DND-41 (cell line): ENCODE data around the gene TMEM165.

Experiments
- ATAC-seq: fragments of 200-7000 bp; cut with Tn5 transposase; 3 replicates; pipeline ENCODE4 v1.9.1; 2021; ENCODE audit warnings: low read depth; ENCODE audit not compliant: insufficient read depth
- DNase-seq: peaks from one replicate; pipeline ENCODE4 v3.0.0-alpha.2; 2020
- H2AFZ ChIP-seq: 2 replicates; pipeline ENCODE4 v1.6.0; 2012; ENCODE audit warnings: low read depth, low read length
- H3K27ac ChIP-seq: 2 replicates; pipeline ENCODE4 v1.5.1; 2012; ENCODE audit warnings: low read length, inconsistent platforms
- H3K27me3 ChIP-seq: fragments of 200-600 bp; sonication (generic); 2 replicates; pipeline ENCODE4 v1.6.0; 2012; ENCODE audit warnings: low read length, mild to moderate bottlenecking, inconsistent platforms; ENCODE audit not compliant: insufficient read depth, poor library complexity
- H3K36me3 ChIP-seq: 2 replicates; pipeline ENCODE4 v1.5.1; 2012; ENCODE audit warnings: low read length, inconsistent platforms; ENCODE audit not compliant: insufficient read depth
- H3K4me1 ChIP-seq: 2 replicates; pipeline ENCODE4 v1.5.1; 2012; ENCODE audit warnings: mild to moderate bottlenecking, low read length; ENCODE audit not compliant: insufficient read depth
- H3K4me2 ChIP-seq: 2 replicates; pipeline ENCODE4 v1.6.0; 2012; ENCODE audit warnings: mild to moderate bottlenecking, moderate library complexity, low read length, inconsistent platforms; ENCODE audit not compliant: insufficient read depth
- H3K4me3 ChIP-seq, 2 experiments: fragments of 200-600 bp in 1 of 2; shearing (Covaris generic) in 1 of 2; 2 replicates each; pipeline ENCODE4 v1.5.1; 2012 to 2016; ENCODE audit warnings: inconsistent platforms in 2 of 2, low read length in 2 of 2, mild to moderate bottlenecking in 2 of 2, low read depth in 1 of 2, moderate library complexity in 1 of 2
- H3K79me2 ChIP-seq: 2 replicates; pipeline ENCODE4 v1.6.0; 2012; ENCODE audit warnings: low read length, inconsistent platforms; ENCODE audit not compliant: insufficient read depth
- H3K9ac ChIP-seq: 2 replicates; pipeline ENCODE4 v1.6.0; 2012; ENCODE audit warnings: low read depth, mild to moderate bottlenecking, inconsistent platforms, low read length, moderate library complexity
- H3K9me3 ChIP-seq: 2 replicates; pipeline ENCODE4 v1.5.1; 2012; ENCODE audit warnings: low read length, moderate library complexity, mild to moderate bottlenecking, inconsistent platforms; ENCODE audit not compliant: insufficient read depth, severe bottlenecking
- H4K20me1 ChIP-seq: 2 replicates; pipeline ENCODE4 v1.6.0; 2012; ENCODE audit warnings: low read length; ENCODE audit not compliant: insufficient read depth
- EZH2 ChIP-seq: IDR thresholded peaks from 3 replicates; pipeline ENCODE4 v1.6.1; 2012; ENCODE audit warnings: borderline replicate concordance, low read depth, mild to moderate bottlenecking, moderate library complexity, low read length, inconsistent platforms; ENCODE audit not compliant: severe bottlenecking
- TF ChIP-seq, protein P1 (sequence below): IDR thresholded peaks from 2 replicates; pipeline ENCODE4 v1.5.1; 2012; ENCODE audit warnings: borderline replicate concordance, low read length, moderate library complexity, mild to moderate bottlenecking; ENCODE audit not compliant: poor library complexity, severe bottlenecking; ENCODE audit errors: extremely low read depth

TMEM165 gene

DNA sequence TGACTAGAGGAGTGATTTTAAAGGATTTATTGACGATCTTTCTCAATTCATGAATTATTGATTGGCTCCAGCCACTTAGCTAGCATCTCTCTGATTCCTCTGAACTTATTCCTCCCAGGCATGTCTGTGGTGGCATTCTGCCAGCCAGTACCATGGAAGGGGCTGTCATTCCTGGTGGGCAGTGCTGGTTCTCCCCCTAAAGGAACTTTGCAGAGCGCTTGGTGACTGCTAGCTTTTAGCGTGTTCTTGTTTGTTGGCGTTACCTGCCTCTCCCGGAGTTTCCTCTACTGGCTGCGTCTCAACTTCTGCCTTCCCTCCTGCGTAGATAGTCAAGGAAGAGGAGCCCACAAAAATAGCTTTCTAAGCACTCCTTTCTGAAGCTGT, 30.4 kb upstream of the TMEM165 start:
- Histone ChIP-seq H3K9ac (no peak overlapping the region), H3K4me2 (no peak overlapping the region), H3K4me3 (no peak overlapping the region), H3K9me3 (no peaks in the 10 kb centered on the region), H3K4me1 (no peaks in the 10 kb centered on the region), H3K27me3 (no peaks in the 10 kb centered on the region), H3K27ac (no peak overlapping the region), H2AFZ (no peak overlapping the region), H3K36me3 (peaks cover 47% of the 10 kb centered on the region), H3K79me2 (no peaks in the 10 kb centered on the region), H4K20me1 (no peaks in the 10 kb centered on the region)
- TF ChIP-seq EZH2, result no peak
- DNase-seq, result no peak
- ATAC-seq, result no peak

DNA sequence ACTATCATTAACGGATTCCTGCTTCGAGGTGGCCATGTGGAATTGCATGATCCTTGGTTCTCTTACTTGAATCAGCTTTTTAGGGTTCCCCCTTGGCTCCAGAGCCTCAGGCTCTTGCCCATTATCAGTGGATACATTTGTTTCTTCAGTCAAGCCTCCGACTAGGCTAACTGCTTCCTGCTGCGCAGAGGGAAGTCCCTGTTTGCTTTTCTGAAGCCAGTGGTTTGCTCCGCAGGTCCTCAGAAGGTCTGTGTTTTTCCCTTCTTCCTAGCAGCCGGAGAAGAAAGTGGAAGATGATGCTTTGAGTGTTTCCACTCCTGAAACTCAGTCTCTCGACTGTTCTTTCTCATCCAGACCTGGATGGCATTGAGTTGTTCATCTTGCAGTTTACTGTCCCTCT, 29.1 kb upstream of the TMEM165 start:
- DNase-seq (no peak), ATAC-seq (no peak)
- Histone ChIP-seq H2AFZ (no peak overlapping the region), H4K20me1 (no peaks in the 10 kb centered on the region), H3K27me3 (no peaks in the 10 kb centered on the region), H3K36me3 (peaks cover 49% of the 10 kb centered on the region), H3K27ac (no peak overlapping the region), H3K4me2 (no peak overlapping the region), H3K9me3 (no peaks in the 10 kb centered on the region), H3K4me1 (no peaks in the 10 kb centered on the region), H3K9ac (no peak overlapping the region), H3K4me3 (no peak overlapping the region), H3K79me2 (no peaks in the 10 kb centered on the region)
- TF ChIP-seq, protein P1, sequence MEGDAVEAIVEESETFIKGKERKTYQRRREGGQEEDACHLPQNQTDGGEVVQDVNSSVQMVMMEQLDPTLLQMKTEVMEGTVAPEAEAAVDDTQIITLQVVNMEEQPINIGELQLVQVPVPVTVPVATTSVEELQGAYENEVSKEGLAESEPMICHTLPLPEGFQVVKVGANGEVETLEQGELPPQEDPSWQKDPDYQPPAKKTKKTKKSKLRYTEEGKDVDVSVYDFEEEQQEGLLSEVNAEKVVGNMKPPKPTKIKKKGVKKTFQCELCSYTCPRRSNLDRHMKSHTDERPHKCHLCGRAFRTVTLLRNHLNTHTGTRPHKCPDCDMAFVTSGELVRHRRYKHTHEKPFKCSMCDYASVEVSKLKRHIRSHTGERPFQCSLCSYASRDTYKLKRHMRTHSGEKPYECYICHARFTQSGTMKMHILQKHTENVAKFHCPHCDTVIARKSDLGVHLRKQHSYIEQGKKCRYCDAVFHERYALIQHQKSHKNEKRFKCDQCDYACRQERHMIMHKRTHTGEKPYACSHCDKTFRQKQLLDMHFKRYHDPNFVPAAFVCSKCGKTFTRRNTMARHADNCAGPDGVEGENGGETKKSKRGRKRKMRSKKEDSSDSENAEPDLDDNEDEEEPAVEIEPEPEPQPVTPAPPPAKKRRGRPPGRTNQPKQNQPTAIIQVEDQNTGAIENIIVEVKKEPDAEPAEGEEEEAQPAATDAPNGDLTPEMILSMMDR, result no peak
- no peak for TF ChIP-seq EZH2

DNA sequence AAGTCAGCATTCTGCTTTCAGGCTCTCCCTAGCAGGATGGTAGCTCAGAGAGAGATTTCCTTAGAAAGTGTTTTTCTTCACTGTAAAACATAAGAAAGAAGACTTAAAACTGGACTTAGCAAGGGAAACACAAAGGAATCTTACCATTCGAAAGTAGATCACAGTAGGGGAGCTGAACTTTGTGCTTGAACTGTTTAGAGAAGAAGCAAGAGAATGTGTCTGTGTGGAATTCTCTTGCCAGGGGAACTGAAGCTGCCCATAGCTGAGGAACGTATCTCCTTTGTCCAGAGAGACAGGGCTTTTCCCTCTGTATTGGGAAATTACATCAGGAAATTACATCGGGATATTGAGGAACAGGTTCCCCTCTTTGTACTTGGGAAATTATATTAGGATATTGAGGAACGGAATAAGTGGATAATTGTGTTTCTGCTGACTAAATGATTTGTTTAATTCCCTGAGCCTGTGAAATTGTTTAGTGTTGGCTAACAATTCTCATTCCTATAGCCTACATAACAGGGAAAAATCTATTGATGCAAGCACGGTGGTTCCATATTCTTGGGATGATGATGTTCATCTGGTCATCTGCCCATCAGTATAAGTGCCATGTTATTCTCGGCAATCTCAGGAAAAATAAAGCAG, 28.6 kb upstream of the TMEM165 start:
- Histone ChIP-seq H2AFZ (no peak overlapping the region), H3K9me3 (no peaks in the 10 kb centered on the region), H3K36me3 (peaks cover 49% of the 10 kb centered on the region), H3K4me3 (no peak overlapping the region), H3K27ac (no peak overlapping the region), H3K4me2 (no peak overlapping the region), H3K9ac (no peak overlapping the region), H3K79me2 (no peaks in the 10 kb centered on the region), H3K27me3 (no peaks in the 10 kb centered on the region), H4K20me1 (no peaks in the 10 kb centered on the region), H3K4me1 (no peaks in the 10 kb centered on the region)
- DNase-seq, result no peak
- TF ChIP-seq, protein P1, result no peak
- no peak for TF ChIP-seq EZH2
- no peak for ATAC-seq

DNA sequence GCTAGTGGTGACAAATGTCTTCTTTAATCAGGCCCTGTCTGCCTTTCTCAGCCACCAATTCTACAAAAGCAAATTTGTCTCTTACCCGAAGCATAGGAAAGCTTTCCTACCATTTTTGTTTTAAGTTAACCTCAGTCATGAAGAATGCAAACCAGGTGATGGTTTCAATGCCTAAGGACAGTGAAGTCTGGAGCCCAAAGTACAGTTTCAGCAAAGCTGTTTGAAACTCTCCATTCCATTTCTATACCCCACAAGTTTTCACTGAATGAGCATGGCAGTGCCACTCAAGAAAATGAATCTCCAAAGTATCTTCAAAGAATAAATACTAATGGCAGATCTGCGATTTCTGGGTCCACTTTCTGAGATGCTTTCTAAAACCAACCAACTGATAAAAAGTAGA, 25.8 kb upstream of the TMEM165 start:
- Histone ChIP-seq H3K4me2 (no peak overlapping the region), H4K20me1 (no peaks in the 10 kb centered on the region), H3K9me3 (no peaks in the 10 kb centered on the region), H3K79me2 (no peaks in the 10 kb centered on the region), H3K4me1 (no peaks in the 10 kb centered on the region), H3K27me3 (no peaks in the 10 kb centered on the region), H2AFZ (no peak overlapping the region), H3K27ac (no peak overlapping the region), H3K9ac (no peak overlapping the region), H3K4me3 (no peak overlapping the region), H3K36me3 (peaks cover 48% of the 10 kb centered on the region)
- TF ChIP-seq, protein P1, result no peak
- no peak for TF ChIP-seq EZH2
- DNase-seq (no peak), ATAC-seq (no peak)
